H9 (cell line): ENCODE measurements around the gene TFR2. TPM values are rescaled to one million over a fixed set of nuclear protein-coding genes. Genes with fewer than 3 reads are reported as not detected.

Source experiments
- DNase-seq: peaks from one replicate; pipeline ENCODE4 v3.0.0-alpha.2; 2017
- H2AFZ ChIP-seq: one replicate; pipeline ENCODE4 v1.6.1; 2013; ENCODE audit warnings: mild to moderate bottlenecking, low read length, control low read depth, moderate library complexity
- H2AK5ac ChIP-seq: 2 replicates; pipeline ENCODE4 v1.6.1; 2013; ENCODE audit warnings: low read length, control low read depth, mixed read lengths; ENCODE audit not compliant: insufficient read length
- H2BK120ac ChIP-seq: one replicate; pipeline ENCODE4 v1.6.1; 2013; ENCODE audit warnings: low read depth, mild to moderate bottlenecking, low read length, control low read depth, inconsistent platforms; ENCODE audit not compliant: poor library complexity, severe bottlenecking
- H2BK12ac ChIP-seq: 2 replicates; pipeline ENCODE4 v1.6.1; 2013; ENCODE audit warnings: low read length, control low read depth, mixed read lengths, low read depth; ENCODE audit not compliant: insufficient read length
- H2BK15ac ChIP-seq: 2 replicates; pipeline ENCODE4 v1.6.1; 2013; ENCODE audit warnings: low read depth, low read length, control low read depth
- H2BK20ac ChIP-seq: one replicate; pipeline ENCODE4 v1.6.1; 2013; ENCODE audit warnings: low read depth, mild to moderate bottlenecking, low read length, control low read depth, inconsistent platforms; ENCODE audit not compliant: poor library complexity, severe bottlenecking
- H2BK5ac ChIP-seq: 2 replicates; pipeline ENCODE4 v1.6.1; 2013; ENCODE audit warnings: low read length, control low read depth, mixed read lengths; ENCODE audit not compliant: insufficient read length
- H3K14ac ChIP-seq: 2 replicates; pipeline ENCODE4 v1.6.1; 2013; ENCODE audit warnings: low read length, control low read depth; ENCODE audit not compliant: insufficient read depth
- H3K18ac ChIP-seq: 2 replicates; pipeline ENCODE4 v1.6.1; 2013; ENCODE audit warnings: low read depth, mild to moderate bottlenecking, mixed read lengths, low read length, control low read depth; ENCODE audit not compliant: insufficient read length
- H3K23ac ChIP-seq: 2 replicates; pipeline ENCODE4 v1.6.1; 2013; ENCODE audit warnings: low read length, control low read depth, mixed read lengths, low read depth; ENCODE audit not compliant: insufficient read length
- H3K23me2 ChIP-seq: 2 replicates; pipeline ENCODE4 v1.6.1; 2013; ENCODE audit warnings: low read depth, mild to moderate bottlenecking, mixed read lengths, low read length, control low read depth; ENCODE audit not compliant: insufficient read length, poor library complexity, severe bottlenecking
- H3K27ac ChIP-seq: 2 replicates; pipeline ENCODE4 v1.5.1; 2013; ENCODE audit warnings: low read length, control low read depth, mixed read lengths, low read depth; ENCODE audit not compliant: insufficient read length
- H3K27me3 ChIP-seq: 2 replicates; pipeline ENCODE4 v1.6.1; 2013; ENCODE audit warnings: low read length, control low read depth, inconsistent platforms; ENCODE audit not compliant: insufficient read depth
- H3K4ac ChIP-seq: 2 replicates; pipeline ENCODE4 v1.6.1; 2013; ENCODE audit warnings: low read depth, mild to moderate bottlenecking, control low read depth, inconsistent platforms, low read length, moderate library complexity
- H3K4me1 ChIP-seq: 2 replicates; pipeline ENCODE4 v1.6.1; 2013; ENCODE audit warnings: low read length, control low read depth, inconsistent platforms; ENCODE audit not compliant: insufficient read depth
- H3K4me2 ChIP-seq: 2 replicates; pipeline ENCODE4 v1.6.1; 2013; ENCODE audit warnings: low read length, control low read depth, mixed read lengths; ENCODE audit not compliant: insufficient read length, insufficient read depth
- H3K56ac ChIP-seq: 2 replicates; pipeline ENCODE4 v1.6.1; 2013; ENCODE audit warnings: low read depth, mild to moderate bottlenecking, mixed read lengths, low read length, control low read depth; ENCODE audit not compliant: insufficient read length
- H3K79me1 ChIP-seq: 2 replicates; pipeline ENCODE4 v1.6.1; 2013; ENCODE audit warnings: low read depth, mild to moderate bottlenecking, moderate library complexity, low read length, control low read depth, inconsistent platforms; ENCODE audit not compliant: insufficient read depth, poor library complexity, severe bottlenecking
- H3K79me2 ChIP-seq: 2 replicates; pipeline ENCODE4 v1.6.1; 2013; ENCODE audit warnings: low read length, control low read depth, inconsistent platforms; ENCODE audit not compliant: insufficient read depth
- H3K9ac ChIP-seq: 2 replicates; pipeline ENCODE4 v1.6.1; 2013; ENCODE audit warnings: low read length, control low read depth, mixed read lengths; ENCODE audit not compliant: insufficient read length; ENCODE audit errors: extremely low read depth
- H3K9me3 ChIP-seq: one replicate; pipeline ENCODE4 v1.6.1; 2013; ENCODE audit warnings: low read depth, low read length, inconsistent platforms; ENCODE audit not compliant: control insufficient read depth
- H3T11ph ChIP-seq: one replicate; pipeline ENCODE4 v1.6.1; 2013; ENCODE audit warnings: mild to moderate bottlenecking, low read length, control low read depth, inconsistent platforms
- H4K20me1 ChIP-seq: one replicate; pipeline ENCODE4 v1.6.1; 2013; ENCODE audit not compliant: control insufficient read depth, insufficient read length, insufficient read depth
- H4K5ac ChIP-seq: 2 replicates; pipeline ENCODE4 v1.6.1; 2013; ENCODE audit warnings: low read depth, mild to moderate bottlenecking, mixed read lengths, low read length, control low read depth; ENCODE audit not compliant: insufficient read length
- H4K8ac ChIP-seq: replicated peaks from 2 replicates; pipeline ENCODE4 v1.6.1; 2013; ENCODE audit warnings: low read length, control low read depth, mixed read lengths, low read depth; ENCODE audit not compliant: insufficient read length
- H4K91ac ChIP-seq: 2 replicates; pipeline ENCODE4 v1.6.1; 2013; ENCODE audit warnings: low read depth, mild to moderate bottlenecking, moderate library complexity, mixed read lengths, low read length, control low read depth; ENCODE audit not compliant: insufficient read length
- H3K27ac Mint-ChIP-seq, 3 experiments: 2 replicates in 2 of 3; 3 replicates in 1 of 3; pipeline ENCODE4 v1.8.0; 2020 to 2021; ENCODE audit warnings: mixed read lengths in 3 of 3, mild to moderate bottlenecking in 1 of 3, moderate library complexity in 1 of 3
- H3K27me3 Mint-ChIP-seq: 2 replicates; pipeline ENCODE4 v1.8.0; 2021; ENCODE audit warnings: low read depth, mild to moderate bottlenecking, moderate library complexity, mixed read lengths
- H3K36me3 Mint-ChIP-seq, 3 experiments: 2 replicates in 2 of 3; 3 replicates in 1 of 3; pipeline ENCODE4 v1.8.0; 2020 to 2021; ENCODE audit warnings: low read depth in 3 of 3, mixed read lengths in 3 of 3; ENCODE audit not compliant: insufficient read depth in 1 of 3
- H3K4me1 Mint-ChIP-seq, 2 experiments: 2 replicates each; pipeline ENCODE4 v1.8.0; 2020; ENCODE audit warnings: mixed read lengths in 2 of 2
- H3K4me3 Mint-ChIP-seq, 2 experiments: 2 replicates in 1 of 2; 3 replicates in 1 of 2; pipeline ENCODE4 v1.8.0; 2020 to 2021; ENCODE audit warnings: mild to moderate bottlenecking in 2 of 2, mixed read lengths in 2 of 2, moderate library complexity in 1 of 2
- H3K9me3 Mint-ChIP-seq, 2 experiments: 2 replicates in 1 of 2; 3 replicates in 1 of 2; pipeline ENCODE4 v1.8.0; 2020; ENCODE audit warnings: mild to moderate bottlenecking in 2 of 2, mixed read lengths in 2 of 2, moderate library complexity in 1 of 2
- CTCF ChIP-seq: fragments of 200-600 bp; sonication (generic); conservative IDR thresholded peaks from 3 replicates; pipeline ENCODE4 v1.8.0; 2021; ENCODE audit warnings: antibody characterized with exemption, mild to moderate bottlenecking
- WGBS: extraction: QIAGEN DNeasy Blood & Tissue Kit; methylation state at CpG from one replicate; pipeline ENCODE4 v1.1.7; 2013; ENCODE audit warnings: missing lambda C conversion rate, low lambda C conversion rate, mixed read lengths; ENCODE audit not compliant: insufficient read length; ENCODE audit errors: extremely low coverage; 5-methylcytosine and 5-hydroxymethylcytosine counted together
- total RNA-seq: library from RNA; stranded (reverse); gene quantifications from 2 replicates; pipeline ENCODE4 v1.2.1, GENCODE V29; 2021

TFR2 gene
- total RNA-seq, 1 experiment from 2014 or later = 2.3 TPM

GRCh38 chr7:100588438-100588837, 52.9 kb downstream of the TFR2 start:
- Mint-ChIP-seq H3K9me3 (no peaks in the 10 kb centered on the region), H3K36me3 (peaks cover 0 to 9% (median 5%) of the 10 kb centered on the region in 3 experiments; a peak in 2 of 7 replicates), H3K27me3 (peaks cover 36% of the 10 kb centered on the region), H3K27ac (no peak overlapping the region; a peak in 1 of 7 replicates), H3K4me1 (peaks cover 33 to 39% of the 10 kb centered on the region in 2 experiments), H3K4me3 (peak overlapping the region; percentile 90 to 98)
- H4K5ac ChIP-seq = no peak overlapping the region
- no peak overlapping the region for H3K56ac ChIP-seq
- H4K91ac ChIP-seq = no peak overlapping the region
- no peak overlapping the region for H3T11ph ChIP-seq
- peaks cover 7% of the 10 kb centered on the region; the same call in 1 of the 2 replicates for H3K4me1 ChIP-seq
- H3K4me2 ChIP-seq = no peak overlapping the region
- no peaks in the 10 kb centered on the region for H4K20me1 ChIP-seq
- H2BK120ac ChIP-seq = no peak overlapping the region
- no peak overlapping the region for H4K8ac ChIP-seq
- no peak overlapping the region for H2AK5ac ChIP-seq
- no CpG with 5 or more reads among the region's 1 CpG for WGBS
- H2BK5ac ChIP-seq = no peak overlapping the region
- no peaks in the 10 kb centered on the region for H3K79me1 ChIP-seq
- H3K18ac ChIP-seq = no peak overlapping the region
- H3K4ac ChIP-seq = no peak overlapping the region
- no peaks in the 10 kb centered on the region for H3K9me3 ChIP-seq
- no peaks in the 10 kb centered on the region for H3K79me2 ChIP-seq
- no peak overlapping the region for H3K9ac ChIP-seq
- no peak overlapping the region for H2BK20ac ChIP-seq
- no peak overlapping the region for H2BK15ac ChIP-seq
- H2BK12ac ChIP-seq = no peak overlapping the region
- TF ChIP-seq CTCF = peak; percentile 18; the same call in 1 of the 3 replicates
- no peak overlapping the region for H2AFZ ChIP-seq
- no peak for DNase-seq
- H3K27me3 ChIP-seq = no peaks in the 10 kb centered on the region
- no peak overlapping the region for H3K23ac ChIP-seq
- H3K27ac ChIP-seq = no peak overlapping the region
- no peak overlapping the region for H3K14ac ChIP-seq
- peaks cover 8% of the 10 kb centered on the region for H3K23me2 ChIP-seq
